ENCODE results near the gene SOCS7.

Gene SOCS7

DNA sequence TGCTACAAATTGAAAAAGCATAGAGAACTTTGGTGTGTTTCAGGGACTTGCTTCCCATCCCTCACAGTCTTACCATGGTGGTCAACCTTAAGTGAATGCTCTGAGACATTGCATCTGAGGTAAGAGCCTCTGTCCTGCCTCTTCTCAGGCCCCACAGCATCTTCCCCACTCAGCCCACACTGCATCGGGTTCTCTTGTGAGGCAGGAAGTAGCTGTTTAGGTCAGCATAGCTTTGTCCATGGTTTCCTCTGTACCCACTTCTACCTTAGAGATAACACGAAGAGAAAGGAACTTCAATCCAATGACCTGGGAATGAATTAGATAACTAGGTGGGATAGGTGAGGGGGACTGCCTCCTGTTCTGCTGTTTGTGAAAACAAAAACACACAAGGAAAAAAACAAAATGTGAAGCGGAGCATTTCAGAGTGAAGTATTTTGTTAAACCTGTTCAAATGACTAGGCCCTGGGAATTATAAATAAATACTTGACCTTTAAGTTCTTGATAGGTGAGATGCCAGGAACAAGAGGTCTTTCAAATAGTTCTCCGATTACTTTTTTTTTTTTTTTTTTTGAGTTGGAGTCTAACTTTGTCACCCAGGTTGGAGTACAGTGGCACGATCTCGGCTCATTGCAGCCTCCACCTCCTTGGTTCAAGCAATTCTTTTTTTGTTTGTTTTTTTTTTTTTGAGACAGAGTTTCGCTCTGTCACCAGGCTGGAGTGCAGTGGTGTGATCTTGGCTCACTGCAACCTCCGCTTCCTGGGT lies 17.7 kb downstream of the SOCS7 start:
- DNase-seq: no peak

DNA sequence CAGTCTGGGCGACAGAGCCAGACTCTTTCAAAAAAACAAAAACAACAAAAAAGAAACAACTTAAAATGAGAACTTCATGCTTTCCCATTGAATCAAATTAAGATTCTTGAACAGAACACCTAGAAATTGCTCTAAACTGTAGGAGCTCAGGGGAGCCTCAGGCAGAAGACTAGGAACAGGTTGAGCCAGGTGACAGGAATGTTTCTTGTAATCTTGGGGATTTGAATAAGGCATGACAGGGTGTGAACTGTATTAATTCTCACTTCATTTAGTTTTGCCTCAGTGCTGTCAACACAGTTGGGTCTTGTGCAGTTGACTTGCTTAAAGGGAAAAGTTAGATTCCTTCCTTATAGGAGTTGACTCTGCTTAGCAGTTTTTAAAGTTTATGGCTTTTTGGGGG lies 27.8 kb downstream of the SOCS7 start:
- no peak for DNase-seq

DNA sequence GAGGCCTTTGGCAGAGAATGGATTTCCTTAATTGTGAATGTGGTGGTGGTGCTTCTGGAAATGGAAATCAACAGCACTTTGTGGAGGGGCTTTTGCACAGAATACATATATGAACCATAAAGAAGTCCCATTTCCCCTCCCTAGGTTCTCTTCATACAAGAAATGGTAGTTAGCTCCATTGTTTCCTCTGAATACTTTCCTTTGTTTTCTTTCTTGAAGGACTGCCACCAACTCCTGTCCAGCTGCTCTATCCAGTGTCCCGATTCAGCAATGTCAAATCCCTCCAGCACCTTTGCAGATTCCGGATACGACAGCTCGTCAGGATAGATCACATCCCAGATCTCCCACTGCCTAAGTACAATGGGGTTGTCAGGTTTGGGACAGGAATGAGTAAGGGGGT lies 43.4 kb downstream of the SOCS7 start:
- DNase-seq: no peak

DNA sequence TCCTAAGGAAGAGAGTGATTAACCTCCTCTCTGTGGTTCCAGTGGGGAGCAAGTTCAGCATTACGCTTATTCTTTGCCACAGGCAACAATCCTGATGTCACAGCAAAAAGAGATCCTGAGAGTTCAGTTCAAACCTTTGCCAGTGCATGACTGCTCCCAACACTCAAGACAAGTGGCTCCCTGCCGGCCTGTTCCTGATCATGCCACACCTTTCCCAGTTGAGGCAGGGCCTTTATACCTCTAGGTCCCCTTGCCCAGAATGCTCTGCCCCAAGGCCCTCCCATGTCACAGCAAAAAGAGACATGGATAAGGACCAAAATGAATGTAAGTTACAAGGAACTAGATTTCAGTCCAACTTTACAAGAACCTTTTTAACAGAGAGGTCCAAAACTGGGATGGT lies 45.6 kb downstream of the SOCS7 start:
- DNase-seq: no peak

- no peak for DNase-seq
These were observed 48.6 kb downstream of the SOCS7 start for GRCh38 chr17:38400286-38400685.

GRCh38 chr17:38401459-38401858 lies 49.8 kb downstream of the SOCS7 start:
- DNase-seq: no peak

DNA sequence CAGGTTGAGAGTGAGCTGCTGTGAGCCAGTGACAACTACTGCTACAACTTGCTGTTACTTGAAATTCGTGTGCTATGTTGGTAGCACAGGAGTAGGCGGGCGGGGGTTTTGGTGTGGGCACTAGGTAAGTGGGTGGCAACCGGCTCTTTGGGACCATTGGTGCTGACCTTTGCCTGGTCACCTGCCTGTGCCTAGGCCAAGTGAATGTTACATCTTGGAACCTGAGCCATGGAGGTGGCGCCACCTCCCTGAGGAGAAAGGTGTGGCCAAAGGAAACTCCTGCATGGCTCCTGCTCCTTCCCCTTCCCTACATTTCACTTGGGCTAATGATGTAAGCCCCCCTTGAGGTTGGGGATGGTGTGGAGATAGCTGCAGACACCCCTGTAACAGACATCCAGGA lies 51.3 kb downstream of the SOCS7 start:
- DNase-seq: no peak

DNA sequence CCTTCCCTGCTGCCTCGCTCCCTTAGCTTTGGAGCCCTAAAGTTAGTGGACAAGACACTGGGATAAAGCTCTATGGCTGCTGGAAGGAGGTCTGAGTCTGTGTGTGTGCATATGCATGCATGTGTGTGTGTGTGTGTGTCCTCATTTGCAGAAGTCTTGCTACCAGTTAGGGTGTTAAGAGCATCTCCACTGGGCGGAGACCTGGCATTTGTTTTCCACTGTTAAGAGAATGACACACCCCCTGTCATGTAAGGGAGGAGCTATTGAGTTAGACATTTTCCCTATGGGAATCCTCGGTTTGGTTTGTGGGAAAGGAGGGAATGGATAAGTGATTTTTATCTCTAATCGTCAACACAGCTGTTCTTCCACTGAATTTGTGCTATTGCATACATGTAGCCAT lies 51.8 kb downstream of the SOCS7 start:
- no peak for DNase-seq

DNA sequence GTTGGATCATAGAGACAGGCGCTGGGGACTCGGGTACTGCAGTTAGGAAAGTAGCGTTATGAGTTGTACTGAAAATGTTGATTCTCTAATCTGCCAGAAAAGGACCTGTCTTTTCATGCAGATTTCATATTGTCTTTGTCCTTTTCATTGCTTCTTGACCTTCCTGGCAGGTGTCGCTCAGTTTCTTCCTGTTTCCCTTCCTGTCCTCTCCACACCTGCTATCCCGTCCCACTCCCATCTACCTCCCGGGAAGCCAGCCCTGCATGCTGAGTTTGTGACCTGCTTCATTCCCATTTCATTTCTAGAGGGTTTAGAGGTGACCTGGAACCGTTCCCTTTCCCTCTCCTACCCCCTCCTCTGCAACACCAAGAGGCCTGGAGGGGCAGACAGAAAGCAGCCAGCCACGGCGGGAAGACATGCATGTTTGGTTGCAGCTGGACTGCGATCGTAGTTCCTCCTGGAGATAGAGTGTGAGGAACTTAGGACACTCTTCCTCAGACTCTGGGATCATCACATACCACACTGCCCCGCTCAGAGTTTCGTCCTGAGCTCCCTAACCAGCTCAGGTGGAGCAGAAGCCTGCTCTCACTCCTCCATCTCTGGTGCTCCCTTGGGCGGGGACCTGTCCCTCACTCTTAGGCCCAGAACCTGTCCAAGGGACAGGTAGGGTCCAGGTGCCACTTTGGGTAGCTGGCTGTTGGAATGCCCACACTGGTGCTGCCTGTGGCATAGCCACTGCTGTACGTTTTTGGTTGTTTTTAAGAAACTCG lies 52.7 kb downstream of the SOCS7 start:
- DNase-seq: no peak

DNA sequence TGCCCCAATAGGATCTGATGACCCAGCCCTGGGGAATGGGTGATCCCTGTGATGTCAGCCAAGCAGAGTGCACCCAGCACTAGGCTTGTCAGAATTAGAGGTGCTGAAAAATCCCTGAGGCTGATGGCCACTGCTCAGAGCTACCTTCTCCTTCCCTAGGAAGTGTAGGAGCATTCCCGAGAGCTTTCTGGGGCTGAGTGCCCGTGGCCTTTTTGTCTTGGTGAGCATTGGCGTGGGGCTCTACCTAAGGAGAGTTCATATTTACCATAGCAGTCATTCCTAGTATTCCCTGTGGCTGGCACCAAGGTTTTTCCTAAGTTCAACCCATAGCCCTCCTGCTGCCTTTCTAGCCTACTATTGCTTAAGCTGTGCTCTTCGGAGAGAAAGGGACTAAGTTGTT lies 54.0 kb downstream of the SOCS7 start:
- DNase-seq: no peak

- no peak for DNase-seq
These were observed 58.6 kb downstream of the SOCS7 start for GRCh38 chr17:38410201-38410600.

GRCh38 chr17:38415250-38416194 lies 63.9 kb downstream of the SOCS7 start:
- peak; percentile 96 for DNase-seq

DNA sequence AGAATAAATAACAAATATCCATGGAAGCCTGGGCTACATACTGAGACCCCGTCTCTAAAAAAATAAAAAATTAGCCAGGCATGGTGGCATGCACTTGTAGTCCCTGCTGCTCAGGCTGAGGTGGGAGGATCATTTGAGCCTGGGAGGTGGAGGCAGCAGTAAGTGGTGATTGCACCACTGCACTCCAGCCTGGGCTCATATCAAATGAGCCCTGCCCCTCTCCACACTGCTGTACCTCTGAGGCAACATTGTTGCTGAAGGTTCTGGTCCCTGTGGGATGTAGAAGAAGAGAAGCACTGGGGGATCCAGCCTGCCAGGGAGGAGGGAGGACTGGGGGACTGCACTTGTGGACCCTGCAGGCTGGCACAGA lies 65.2 kb downstream of the SOCS7 start:
- DNase-seq: no peak

DNA sequence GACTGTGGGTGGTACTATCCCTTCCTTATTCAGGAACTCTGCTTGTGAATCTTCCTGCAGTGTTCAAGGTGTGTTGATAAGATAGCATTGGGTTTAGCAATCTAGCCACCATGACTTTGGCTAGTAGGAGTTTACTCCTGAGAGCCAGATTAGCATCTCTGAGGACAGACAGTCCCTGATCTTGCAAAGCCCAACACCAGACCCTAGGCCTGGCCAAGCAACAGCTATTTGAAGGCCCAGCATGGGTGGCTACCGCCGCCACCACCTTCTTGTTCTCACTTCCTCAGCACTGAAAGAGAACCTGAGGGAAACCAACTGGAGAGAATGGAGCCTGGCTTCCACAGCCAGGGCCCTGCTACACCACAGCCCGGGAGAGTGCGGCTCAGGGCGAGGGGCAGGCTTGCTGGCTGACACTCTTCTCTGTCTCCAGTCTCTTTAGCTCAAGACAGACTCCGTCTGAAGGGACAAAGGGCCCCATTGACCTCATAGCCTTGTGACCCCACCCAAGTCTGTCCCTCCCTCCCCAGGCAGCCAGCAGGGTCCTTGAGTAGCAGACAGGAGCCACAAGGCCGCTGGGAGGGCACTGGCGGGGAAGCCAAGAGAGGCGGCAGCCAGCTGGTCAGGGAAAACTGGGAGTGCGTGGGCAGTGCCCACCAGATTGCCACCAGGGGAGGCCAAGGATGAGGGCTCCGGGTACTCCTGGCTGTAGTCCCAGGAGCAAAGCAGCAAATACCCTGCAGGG lies 65.7 kb downstream of the SOCS7 start:
- no peak for DNase-seq

- DNase-seq: no peak
These were observed 66.5 kb downstream of the SOCS7 start for GRCh38 chr17:38418062-38418692.

DNA sequence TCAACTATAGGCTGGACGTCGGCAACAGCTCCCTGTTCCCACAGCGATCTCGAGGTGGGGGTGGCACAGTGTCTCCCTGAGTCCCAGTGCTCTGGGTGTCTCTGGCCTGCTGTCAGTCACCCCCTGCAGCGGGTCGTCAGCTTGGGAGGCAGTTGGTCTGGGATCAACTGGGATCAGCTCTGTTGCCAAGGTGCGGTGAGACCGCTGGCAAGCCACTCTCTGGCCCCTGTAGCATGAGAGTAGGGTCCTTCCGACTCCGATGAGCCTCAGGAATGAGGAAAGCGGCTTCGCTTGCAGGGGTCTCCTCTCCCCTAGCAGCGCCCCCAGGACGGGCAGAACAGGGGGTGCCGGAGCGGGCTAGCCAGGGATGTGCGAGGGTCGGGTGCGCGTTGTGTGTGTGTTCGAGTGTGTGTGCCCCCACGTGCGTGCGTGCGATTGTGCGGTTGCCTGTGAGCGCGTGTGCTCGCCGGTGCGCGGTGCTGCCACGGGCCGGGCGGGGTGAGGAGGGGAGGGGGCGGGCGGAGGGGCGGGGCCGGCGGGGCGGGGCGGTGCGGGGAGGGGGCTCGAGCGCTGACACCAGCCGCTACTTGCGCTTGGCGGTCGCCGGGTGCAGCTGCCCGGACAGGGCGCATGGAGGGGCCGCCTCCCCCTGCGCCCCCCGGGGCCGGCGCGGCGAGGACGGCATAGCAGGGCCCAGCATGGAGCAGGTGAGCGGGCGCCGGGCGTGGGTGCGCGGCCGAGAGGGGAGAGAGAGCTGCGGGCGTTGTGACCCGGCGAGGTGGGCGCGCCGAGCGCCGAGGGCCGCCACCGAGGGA lies 67.3 kb downstream of the SOCS7 start:
- DNase-seq: no peak

DNA sequence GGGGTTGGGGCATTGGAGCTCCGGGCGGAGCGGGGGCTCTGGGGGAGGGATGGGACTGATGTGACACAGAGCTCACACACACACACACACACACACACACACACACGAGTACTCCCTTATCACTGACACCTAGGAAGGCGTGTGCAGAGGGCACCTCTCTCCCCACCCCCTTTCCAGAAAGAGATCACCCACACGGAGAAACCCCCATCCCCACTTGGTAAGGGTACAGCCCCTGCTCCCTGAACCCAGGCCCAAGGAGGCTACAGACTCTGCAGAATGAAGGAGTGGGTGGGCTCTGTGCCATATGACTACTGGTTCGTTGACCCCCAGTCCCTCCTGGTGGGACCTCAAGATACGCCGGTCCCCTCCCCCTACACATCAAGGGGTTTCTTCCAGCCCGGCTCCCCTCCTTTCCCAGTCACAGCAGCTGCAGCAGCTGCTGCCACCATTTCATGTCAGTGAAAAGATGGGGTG lies 67.9 kb downstream of the SOCS7 start:
- DNase-seq: no peak

- DNase-seq: no peak
These were observed 68.9 kb downstream of the SOCS7 start for GRCh38 chr17:38420518-38420917.

DNA sequence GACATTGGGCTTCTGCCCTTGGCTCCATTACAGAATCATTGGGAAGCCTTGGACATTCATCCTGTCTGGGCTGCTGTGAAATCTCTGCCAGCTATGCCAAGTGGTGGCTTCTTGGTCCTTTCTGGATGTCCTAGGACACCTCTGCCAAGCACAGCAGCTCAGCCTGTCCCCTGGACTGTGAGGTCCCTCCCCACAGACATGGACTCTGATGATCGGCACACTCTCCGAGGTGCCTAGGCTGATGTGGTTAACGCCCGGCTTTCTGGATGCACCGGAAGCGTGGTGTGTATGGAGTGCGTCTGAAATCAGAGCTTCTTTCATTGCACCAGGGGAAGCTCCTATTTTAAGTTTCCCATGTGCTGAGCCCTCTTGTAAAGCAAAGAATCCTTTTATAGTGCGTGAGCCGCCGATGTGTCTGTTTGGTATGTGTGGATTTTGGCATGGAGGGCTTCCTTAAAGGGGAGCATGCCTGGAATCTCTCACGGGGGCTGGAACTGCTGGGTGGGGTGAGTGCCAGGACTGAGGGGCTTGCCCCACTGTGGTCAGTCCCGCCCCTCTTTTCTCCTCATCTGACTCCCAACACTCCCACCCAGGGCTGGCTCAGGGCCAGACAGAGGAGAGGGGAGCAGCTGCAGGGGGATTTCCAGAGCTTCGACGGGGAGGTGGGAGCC lies 69.7 kb downstream of the SOCS7 start:
- DNase-seq: no peak
